K562 (cell line): Measurements from ENCODE around the gene RPL27. TPM values are rescaled to one million over a fixed set of nuclear protein-coding genes. Genes with fewer than 3 reads are reported as not detected.
A peak's percentile ranks its signal among the peaks of the same experiment; 100 is the strongest.

Source experiments
- EP400 ChIP-seq: fragments of 450-650 bp; IDR thresholded peaks from 2 replicates; pipeline ENCODE4 v1.6.1; 2017; ENCODE audit warnings: antibody characterized with exemption, mild to moderate bottlenecking, moderate library complexity
- GTF2A2 ChIP-seq: IDR thresholded peaks from 2 replicates; pipeline ENCODE4 v1.6.1; 2016; ENCODE audit warnings: mild to moderate bottlenecking, missing genetic modification characterization, missing compliant biosample characterization
- HMGN3 ChIP-seq: IDR thresholded peaks from 2 replicates; pipeline ENCODE4 v1.6.1; 2011; ENCODE audit warnings: borderline replicate concordance, low read depth, mild to moderate bottlenecking, mixed read lengths, low read length; ENCODE audit not compliant: insufficient read length; ENCODE audit errors: extremely low read depth
- MECOM ChIP-seq: fragments of 250-450 bp; sonication (Bioruptor Pico); IDR thresholded peaks from 2 replicates; pipeline ENCODE4 v1.8.0; 2022; ENCODE audit warnings: inconsistent platforms
- NR2C2 ChIP-seq, 2 experiments: fragments of 200-800 bp in 1 of 2; sonication (Bioruptor generic) in 1 of 2; sonication (generic) in 1 of 2; formaldehyde crosslinking in 1 of 2; IDR thresholded peaks; 2 replicates each; pipeline versions ENCODE4 v1.6.1 to v1.8.0; 2016 to 2022; ENCODE audit warnings: mild to moderate bottlenecking in 1 of 2, missing compliant biosample characterization in 1 of 2, missing genetic modification characterization in 1 of 2, missing genetic modification reagents in 1 of 2
- OTX1 ChIP-seq: fragments of 450-650 bp; formaldehyde crosslinking; IDR thresholded peaks from 2 replicates; pipeline ENCODE4 v1.4.0; 2022; ENCODE audit warnings: mild to moderate bottlenecking
- PHTF2 ChIP-seq: fragments of 250-450 bp; sonication (Bioruptor Pico); IDR thresholded peaks from 2 replicates; pipeline ENCODE4 v1.5.0; 2021; ENCODE audit warnings: mild to moderate bottlenecking
- SP2 ChIP-seq: IDR thresholded peaks from 2 replicates; pipeline ENCODE4 v1.6.1; 2011; ENCODE audit warnings: mild to moderate bottlenecking, low read depth, low read length, moderate library complexity; ENCODE audit not compliant: poor library complexity, severe bottlenecking; ENCODE audit errors: extremely low read depth
- ZNF175 ChIP-seq: fragments of 200-800 bp; sonication (Bioruptor generic); IDR thresholded peaks from 2 replicates; pipeline ENCODE4 v1.6.1; 2016; ENCODE audit warnings: low read depth, mild to moderate bottlenecking, missing genetic modification characterization, missing compliant biosample characterization
- ZNF766 ChIP-seq: fragments of 200-800 bp; sonication (Bioruptor generic); conservative IDR thresholded peaks from 2 replicates; pipeline ENCODE4 v1.6.1; 2016; ENCODE audit warnings: missing genetic modification characterization, missing compliant biosample characterization
- polyA plus RNA-seq, 8 experiments: library from polyadenylated mRNA; depleted of rRNA in 4 of 8; stranded (reverse) in 5 of 8; unstranded in 3 of 8; fragments of >200 nt; fragmentation: Nextera tagmentation in 2 of 8; fragmentation: Illumina TruSeq in 1 of 8; extraction: Ambion mirVana in 2 of 8; extraction: Trizol in 1 of 8; gene quantifications; 2 replicates each; pipeline versions ENCODE4 v1.2.1 to v1.2.3, GENCODE V29; 2011 to 2014; ENCODE audit warnings: inconsistent platforms in 1 of 8, missing spikeins in 1 of 8
- total RNA-seq, 7 experiments: library from RNA; depleted of rRNA in 6 of 7; stranded (reverse); fragments of >200 nt in 6 of 7; fragmentation: Illumina TruSeq in 2 of 7; extraction: Trizol in 2 of 7; gene quantifications; 2 replicates each; pipeline versions ENCODE4 v1.2.1 to v1.2.3, GENCODE V29; 2011 to 2021; ENCODE audit warnings: low replicate concordance in 1 of 7
- TF ChIP-seq, protein P1 (sequence below): fragments of 450-650 bp; formaldehyde crosslinking; IDR thresholded peaks from 2 replicates; pipeline ENCODE4 v1.4.0; 2022; ENCODE audit warnings: missing genetic modification characterization
- TF ChIP-seq, protein P2 (sequence below): fragments of 450-650 bp; IDR thresholded peaks from 2 replicates; pipeline ENCODE4 v1.6.1; 2016; ENCODE audit warnings: mild to moderate bottlenecking, moderate library complexity
- TF ChIP-seq, protein P3 (sequence below): fragments of 250-450 bp; sonication (Bioruptor Pico); IDR thresholded peaks from 2 replicates; pipeline ENCODE4 v1.8.0; 2022; ENCODE audit warnings: inconsistent platforms

Gene RPL27
- total and polyA plus RNA-seq, 9 of the 15 experiments (the other 6 are each of a cell fraction or from before 2014, with no cell fraction given), result 1,539 to 6,155 (median 3,710) TPM

DNA sequence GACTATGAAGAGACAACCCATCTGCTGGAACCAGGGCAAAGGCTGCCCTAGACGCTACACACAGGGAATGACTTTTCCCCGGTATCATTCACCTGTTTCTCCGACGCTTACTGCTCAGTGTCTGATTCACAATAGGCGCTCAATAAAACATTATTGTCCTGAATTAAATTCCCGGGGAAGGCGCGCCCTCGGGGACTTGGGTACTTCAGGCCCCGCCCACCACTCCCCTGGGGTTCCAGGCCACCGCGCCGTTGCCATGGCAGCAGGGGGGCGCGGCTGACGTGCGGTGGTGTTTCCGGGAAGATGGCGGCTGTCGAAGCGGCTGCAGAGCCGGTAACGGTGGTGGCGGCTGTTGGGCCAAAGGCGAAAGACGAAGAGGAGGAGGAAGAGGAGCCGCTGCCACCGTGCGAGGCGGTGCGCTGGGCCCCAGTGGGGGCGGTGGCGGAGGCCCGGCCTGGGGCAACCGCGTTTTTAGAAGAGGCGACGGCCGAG is 17.9 kb upstream of the RPL27 start, which contains the start of gene RUNDC1 (continued):
- peak; percentile 42 for TF ChIP-seq HMGN3
- TF ChIP-seq ZNF175 (CRISPR knock-in tag), result no peak
- TF ChIP-seq OTX1 (CRISPR knock-in tag), result no peak
- peak; percentile 75 for TF ChIP-seq ZNF766 (CRISPR knock-in tag)
- TF ChIP-seq, protein P1, sequence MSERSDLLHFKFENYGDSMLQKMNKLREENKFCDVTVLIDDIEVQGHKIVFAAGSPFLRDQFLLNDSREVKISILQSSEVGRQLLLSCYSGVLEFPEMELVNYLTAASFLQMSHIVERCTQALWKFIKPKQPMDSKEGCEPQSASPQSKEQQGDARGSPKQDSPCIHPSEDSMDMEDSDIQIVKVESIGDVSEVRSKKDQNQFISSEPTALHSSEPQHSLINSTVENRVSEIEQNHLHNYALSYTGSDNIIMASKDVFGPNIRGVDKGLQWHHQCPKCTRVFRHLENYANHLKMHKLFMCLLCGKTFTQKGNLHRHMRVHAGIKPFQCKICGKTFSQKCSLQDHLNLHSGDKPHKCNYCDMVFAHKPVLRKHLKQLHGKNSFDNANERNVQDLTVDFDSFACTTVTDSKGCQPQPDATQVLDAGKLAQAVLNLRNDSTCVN (CRISPR knock-in tag), result no peak
- TF ChIP-seq, protein P2, sequence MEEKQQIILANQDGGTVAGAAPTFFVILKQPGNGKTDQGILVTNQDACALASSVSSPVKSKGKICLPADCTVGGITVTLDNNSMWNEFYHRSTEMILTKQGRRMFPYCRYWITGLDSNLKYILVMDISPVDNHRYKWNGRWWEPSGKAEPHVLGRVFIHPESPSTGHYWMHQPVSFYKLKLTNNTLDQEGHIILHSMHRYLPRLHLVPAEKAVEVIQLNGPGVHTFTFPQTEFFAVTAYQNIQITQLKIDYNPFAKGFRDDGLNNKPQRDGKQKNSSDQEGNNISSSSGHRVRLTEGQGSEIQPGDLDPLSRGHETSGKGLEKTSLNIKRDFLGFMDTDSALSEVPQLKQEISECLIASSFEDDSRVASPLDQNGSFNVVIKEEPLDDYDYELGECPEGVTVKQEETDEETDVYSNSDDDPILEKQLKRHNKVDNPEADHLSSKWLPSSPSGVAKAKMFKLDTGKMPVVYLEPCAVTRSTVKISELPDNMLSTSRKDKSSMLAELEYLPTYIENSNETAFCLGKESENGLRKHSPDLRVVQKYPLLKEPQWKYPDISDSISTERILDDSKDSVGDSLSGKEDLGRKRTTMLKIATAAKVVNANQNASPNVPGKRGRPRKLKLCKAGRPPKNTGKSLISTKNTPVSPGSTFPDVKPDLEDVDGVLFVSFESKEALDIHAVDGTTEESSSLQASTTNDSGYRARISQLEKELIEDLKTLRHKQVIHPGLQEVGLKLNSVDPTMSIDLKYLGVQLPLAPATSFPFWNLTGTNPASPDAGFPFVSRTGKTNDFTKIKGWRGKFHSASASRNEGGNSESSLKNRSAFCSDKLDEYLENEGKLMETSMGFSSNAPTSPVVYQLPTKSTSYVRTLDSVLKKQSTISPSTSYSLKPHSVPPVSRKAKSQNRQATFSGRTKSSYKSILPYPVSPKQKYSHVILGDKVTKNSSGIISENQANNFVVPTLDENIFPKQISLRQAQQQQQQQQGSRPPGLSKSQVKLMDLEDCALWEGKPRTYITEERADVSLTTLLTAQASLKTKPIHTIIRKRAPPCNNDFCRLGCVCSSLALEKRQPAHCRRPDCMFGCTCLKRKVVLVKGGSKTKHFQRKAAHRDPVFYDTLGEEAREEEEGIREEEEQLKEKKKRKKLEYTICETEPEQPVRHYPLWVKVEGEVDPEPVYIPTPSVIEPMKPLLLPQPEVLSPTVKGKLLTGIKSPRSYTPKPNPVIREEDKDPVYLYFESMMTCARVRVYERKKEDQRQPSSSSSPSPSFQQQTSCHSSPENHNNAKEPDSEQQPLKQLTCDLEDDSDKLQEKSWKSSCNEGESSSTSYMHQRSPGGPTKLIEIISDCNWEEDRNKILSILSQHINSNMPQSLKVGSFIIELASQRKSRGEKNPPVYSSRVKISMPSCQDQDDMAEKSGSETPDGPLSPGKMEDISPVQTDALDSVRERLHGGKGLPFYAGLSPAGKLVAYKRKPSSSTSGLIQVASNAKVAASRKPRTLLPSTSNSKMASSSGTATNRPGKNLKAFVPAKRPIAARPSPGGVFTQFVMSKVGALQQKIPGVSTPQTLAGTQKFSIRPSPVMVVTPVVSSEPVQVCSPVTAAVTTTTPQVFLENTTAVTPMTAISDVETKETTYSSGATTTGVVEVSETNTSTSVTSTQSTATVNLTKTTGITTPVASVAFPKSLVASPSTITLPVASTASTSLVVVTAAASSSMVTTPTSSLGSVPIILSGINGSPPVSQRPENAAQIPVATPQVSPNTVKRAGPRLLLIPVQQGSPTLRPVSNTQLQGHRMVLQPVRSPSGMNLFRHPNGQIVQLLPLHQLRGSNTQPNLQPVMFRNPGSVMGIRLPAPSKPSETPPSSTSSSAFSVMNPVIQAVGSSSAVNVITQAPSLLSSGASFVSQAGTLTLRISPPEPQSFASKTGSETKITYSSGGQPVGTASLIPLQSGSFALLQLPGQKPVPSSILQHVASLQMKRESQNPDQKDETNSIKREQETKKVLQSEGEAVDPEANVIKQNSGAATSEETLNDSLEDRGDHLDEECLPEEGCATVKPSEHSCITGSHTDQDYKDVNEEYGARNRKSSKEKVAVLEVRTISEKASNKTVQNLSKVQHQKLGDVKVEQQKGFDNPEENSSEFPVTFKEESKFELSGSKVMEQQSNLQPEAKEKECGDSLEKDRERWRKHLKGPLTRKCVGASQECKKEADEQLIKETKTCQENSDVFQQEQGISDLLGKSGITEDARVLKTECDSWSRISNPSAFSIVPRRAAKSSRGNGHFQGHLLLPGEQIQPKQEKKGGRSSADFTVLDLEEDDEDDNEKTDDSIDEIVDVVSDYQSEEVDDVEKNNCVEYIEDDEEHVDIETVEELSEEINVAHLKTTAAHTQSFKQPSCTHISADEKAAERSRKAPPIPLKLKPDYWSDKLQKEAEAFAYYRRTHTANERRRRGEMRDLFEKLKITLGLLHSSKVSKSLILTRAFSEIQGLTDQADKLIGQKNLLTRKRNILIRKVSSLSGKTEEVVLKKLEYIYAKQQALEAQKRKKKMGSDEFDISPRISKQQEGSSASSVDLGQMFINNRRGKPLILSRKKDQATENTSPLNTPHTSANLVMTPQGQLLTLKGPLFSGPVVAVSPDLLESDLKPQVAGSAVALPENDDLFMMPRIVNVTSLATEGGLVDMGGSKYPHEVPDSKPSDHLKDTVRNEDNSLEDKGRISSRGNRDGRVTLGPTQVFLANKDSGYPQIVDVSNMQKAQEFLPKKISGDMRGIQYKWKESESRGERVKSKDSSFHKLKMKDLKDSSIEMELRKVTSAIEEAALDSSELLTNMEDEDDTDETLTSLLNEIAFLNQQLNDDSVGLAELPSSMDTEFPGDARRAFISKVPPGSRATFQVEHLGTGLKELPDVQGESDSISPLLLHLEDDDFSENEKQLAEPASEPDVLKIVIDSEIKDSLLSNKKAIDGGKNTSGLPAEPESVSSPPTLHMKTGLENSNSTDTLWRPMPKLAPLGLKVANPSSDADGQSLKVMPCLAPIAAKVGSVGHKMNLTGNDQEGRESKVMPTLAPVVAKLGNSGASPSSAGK, result no peak
- TF ChIP-seq SP2, result no peak
- no peak for TF ChIP-seq MECOM
- TF ChIP-seq, protein P3, sequence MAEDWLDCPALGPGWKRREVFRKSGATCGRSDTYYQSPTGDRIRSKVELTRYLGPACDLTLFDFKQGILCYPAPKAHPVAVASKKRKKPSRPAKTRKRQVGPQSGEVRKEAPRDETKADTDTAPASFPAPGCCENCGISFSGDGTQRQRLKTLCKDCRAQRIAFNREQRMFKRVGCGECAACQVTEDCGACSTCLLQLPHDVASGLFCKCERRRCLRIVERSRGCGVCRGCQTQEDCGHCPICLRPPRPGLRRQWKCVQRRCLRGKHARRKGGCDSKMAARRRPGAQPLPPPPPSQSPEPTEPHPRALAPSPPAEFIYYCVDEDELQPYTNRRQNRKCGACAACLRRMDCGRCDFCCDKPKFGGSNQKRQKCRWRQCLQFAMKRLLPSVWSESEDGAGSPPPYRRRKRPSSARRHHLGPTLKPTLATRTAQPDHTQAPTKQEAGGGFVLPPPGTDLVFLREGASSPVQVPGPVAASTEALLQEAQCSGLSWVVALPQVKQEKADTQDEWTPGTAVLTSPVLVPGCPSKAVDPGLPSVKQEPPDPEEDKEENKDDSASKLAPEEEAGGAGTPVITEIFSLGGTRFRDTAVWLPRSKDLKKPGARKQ (CRISPR knock-in tag), result no peak
- TF ChIP-seq EP400, result peak; percentile 12
- TF ChIP-seq NR2C2 (CRISPR knock-in tag; IDR thresholded peaks at IDR 0.05), result no peak
- peak; percentile 46; the same call in 1 of the 2 replicates for TF ChIP-seq NR2C2 (tag; IDR thresholded peaks at IDR 0.05)
- TF ChIP-seq PHTF2 (CRISPR knock-in tag), result no peak
- TF ChIP-seq GTF2A2 (tag), result no peak
